Right forelimb (tissue), 1 donor: Measurements from ENCODE around the gene SMAD1.

Source experiments
- DNase-seq: peaks from one replicate; pipeline ENCODE4 v3.0.0-alpha.2; 2018

Gene SMAD1

DNA sequence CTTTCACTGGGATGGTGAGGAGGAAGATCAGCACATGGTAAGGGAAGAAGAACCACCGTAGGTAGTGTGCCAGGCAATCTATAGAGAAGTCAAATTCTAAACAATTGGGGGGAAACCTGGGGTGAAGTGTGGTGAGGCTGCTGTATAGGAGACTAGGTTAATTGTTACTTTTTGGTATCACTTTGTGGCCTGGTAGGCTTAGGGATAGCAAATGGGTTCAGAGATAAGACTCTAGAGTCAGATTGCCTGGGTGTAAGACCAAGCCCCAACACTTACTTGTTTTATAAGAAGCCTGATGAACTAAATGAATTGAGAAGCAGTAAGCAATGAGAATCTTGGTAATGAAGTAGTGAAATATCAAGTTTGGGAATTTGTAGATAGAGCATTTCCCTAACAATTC, 8.7 kb downstream of the SMAD1 start:
- DNase-seq, result no peak

GRCh38 chr4:145490796-145491195, 9.1 kb downstream of the SMAD1 start:
- DNase-seq, result no peak

DNA sequence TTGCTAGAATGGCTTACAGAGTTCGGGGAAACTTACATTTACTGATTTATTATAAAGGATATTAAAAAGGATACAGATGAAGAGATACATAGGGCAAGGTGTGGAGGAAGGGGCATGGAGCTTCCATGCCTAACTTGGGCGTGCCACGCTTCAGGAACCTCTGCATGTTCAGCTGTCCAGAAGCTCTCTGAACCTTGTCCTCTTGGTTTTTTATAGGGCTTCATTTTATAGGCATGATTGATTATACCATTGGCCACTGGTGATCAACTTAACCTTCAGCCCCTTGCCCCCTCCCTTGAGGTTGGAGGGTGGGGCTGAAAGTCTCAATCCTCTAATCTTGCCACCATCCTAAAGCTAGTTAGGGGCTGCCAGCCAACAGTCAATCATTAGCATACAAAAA, 10.7 kb downstream of the SMAD1 start:
- DNase-seq, result no peak

GRCh38 chr4:145493166-145493565, 11.5 kb downstream of the SMAD1 start:
- DNase-seq, result no peak

DNA sequence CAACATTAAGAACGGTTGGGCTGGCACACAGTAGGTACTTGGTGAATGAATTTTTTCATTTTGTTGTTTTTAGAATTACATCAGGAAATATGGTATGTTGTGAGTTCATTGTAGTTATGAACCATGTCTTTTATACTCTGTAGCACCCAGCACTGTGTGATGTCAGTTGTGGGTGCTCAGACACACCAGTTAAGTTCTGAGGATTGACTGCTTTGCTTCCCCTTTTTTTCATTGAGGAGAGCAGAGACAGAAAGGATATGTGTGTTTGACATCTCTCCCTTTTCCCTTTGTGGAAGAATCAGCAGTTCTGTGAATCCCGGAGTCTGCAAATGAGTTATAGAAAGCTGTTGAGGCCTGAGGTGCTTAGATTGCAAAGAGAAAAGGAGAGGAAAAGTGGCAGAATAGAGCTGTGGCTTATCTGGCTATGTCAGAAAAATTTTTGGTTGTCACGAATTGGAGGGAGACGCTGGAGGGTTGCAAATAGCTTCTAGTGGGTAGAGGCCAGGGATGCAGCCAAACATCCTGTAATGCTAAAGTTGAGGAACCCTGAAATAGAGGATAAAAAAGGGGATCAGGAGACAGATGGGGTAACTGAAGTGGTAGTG, 13.1 kb downstream of the SMAD1 start:
- no peak for DNase-seq

DNA sequence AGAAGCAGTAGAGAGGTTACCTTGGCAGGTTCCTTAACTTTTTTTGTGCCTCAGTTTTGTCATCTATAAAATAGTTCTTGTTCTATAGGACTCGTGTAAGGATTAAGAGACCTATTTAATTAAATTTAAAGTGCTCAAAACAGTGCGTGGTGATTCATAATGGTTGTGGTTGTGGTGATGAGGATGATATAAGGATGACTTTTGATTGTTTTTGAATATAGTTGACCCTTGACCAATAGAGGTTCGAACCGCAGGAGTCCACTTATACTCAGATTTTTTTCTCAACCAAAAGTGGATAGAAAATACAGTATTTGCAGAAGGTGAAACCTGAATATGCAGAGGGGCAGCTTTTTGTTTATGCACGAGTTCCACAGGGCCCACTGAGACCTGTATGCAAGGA, 14.6 kb downstream of the SMAD1 start:
- DNase-seq, result no peak

- no peak for DNase-seq
Observed at GRCh38 chr4:145497199-145498149, 15.8 kb downstream of the SMAD1 start.

DNA sequence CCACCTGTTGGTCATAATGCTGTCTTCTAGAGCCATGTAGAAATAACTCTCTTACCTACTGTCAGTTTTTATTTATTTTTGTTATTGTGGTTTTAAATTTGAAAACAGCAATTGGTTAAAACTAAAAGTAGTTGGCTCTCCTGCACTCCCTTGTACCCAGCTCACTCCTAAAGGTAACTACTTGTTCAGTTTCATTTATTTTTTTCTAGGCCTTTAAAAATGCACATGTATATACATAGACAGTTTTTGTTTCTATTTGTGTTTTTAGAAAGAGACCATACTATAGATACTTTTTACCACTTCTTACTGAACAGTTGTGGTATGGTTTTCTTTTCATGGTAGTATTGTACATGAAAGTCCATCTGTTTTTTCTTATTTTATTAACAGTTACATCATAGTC, 16.8 kb downstream of the SMAD1 start:
- no peak for DNase-seq

DNA sequence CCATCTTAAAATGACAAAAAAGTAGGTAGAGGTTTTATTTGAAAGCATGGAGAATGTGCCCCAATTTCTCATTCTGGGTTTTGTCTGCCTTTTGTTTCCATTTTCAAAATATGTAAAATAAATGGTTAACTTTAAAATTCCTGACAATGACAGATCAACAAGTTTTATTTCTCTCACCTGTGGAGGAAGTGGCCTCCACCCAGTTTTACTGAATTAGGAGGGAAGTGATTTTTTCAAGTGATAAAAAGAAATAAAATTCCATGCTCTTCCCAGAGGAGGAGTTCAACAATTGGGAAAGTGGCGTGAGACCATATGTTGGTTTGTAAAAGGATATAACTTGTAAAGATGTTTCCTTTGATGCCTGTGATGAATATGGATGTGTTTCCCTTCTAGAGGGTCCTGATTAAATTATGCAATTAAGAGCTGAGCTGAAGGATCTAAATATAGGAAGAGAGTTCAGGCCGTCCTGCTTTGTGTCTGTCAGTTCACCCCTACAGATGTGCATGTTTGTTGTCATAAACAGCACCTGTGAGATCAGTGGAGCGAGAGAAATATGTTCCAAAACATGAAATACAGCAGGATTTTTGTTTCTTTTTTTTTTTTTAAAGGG, 19.5 kb downstream of the SMAD1 start:
- DNase-seq, result no peak

DNA sequence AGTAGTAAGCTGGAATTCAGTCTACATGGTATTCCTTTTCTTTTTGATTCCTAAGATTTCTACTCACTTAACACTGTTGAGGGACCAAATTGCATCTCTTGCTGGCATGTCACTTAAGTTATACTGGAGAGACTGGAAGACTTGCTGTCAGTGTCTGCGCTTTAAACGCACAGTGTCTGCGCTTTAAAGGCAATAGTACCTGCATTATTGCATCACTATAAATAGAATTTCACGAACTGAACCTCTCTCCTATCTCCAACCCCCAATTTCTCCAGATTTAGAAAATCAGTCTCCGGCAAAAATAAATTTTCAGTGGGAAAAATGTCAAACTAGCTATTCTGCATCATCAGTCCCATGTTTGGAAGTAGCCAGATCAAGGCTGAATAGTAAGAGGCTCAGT, 21.2 kb downstream of the SMAD1 start:
- DNase-seq, result no peak

DNA sequence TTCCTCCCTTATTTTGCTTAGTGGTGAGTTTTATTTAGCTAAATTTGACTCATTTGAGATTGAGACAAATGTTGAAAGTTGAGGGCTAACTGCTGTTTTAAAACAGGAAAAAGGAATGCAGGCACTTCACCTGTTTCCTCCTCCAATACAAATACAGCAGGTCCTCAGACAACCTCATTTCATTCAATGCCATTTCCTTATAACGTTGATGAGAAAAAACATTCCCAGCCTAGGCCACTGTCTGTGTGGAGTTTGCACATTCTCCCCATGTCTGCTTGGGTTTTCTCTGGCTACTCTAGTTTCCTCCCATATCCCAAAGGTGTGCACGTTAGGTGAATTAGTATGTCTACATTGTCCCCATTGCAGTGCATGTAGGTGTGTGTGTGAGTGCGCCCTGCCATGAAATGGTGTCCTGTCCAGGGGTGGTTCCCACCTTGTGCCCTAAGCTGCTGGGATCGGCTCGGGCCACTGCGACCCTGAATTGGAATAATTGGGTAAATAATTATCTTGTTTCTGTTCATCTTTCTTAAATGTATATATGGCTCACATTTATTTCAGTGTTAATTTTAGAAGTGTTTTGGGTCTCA, 21.9 kb downstream of the SMAD1 start:
- DNase-seq, result no peak

DNA sequence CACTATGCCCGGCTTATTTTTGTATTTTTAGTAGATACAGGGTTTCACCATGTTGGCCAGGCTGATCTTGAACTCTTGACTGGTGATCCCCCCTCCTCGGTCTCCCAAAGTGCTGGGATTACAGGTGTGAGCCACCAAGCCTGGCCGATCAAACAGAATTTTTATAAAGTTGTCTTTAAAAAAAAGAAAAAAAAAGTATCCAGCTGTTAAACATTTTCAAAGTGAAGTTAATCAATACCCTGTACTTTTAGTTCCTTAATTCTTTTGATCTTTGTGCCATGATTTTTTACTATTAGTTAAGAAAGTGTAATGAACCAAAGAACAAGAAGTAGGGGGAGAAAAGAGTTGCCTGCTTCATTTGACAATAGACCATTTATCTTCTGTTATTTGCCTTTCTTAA, 24.3 kb downstream of the SMAD1 start:
- DNase-seq, result no peak

- no peak for DNase-seq
Observed at GRCh38 chr4:145507636-145508035, 26.0 kb downstream of the SMAD1 start.

DNA sequence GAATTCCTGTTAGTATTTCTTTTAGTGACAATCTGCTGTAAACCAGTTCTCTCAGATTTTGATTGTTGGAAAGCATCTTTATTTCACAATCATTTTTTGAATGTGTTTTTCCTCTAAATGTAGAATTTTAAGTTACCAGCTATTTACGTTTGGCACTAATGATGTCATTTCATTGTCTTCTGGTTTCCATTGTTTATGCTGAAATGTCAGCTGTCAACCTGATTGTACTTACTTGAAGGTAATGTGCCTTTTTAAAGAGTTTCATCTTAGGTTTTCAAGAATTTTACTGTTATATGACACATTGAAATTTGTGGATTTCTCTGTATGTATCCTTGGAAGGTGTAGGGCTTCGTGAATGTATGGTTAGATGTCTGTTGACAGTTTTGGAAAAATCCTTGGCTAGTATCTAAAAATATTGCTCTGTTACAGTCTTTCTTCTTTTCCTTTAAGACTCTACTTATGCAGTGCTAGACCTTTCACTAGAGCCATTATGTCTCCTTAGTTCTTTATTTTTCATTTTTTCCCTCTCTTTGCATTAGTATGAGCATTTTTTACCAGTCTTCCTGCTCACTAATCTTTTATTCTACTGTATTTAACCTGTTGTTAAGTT, 30.4 kb downstream of the SMAD1 start:
- no peak for DNase-seq

DNA sequence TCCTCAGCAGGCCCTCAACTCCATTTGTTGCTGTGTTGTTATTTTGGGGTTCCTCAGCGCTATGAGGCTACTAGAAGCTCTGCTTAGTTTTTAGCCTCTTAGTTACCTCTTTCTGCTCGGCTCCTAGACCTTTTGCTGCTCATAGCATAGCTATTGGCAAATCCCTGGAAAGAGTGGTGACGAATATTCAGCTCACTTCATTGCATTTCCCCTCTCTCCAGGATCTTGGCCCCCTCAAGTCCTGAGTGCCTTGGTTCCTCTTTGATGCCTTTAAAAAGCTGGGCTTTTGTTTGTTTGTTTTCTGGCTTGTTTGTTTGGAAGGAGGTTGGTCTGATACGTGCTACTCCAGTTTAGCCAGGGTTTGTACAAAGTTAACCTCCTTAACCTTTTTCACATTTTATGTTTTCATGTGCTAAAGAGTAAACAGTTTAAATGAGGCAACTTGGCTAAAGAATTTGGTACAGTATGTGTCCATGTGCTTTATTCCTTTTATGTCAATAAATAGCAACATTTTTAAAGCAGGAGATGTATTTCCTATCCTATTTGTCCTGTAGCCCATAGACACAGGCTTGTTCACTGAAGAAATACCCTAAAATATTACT, 31.5 kb downstream of the SMAD1 start:
- no peak for DNase-seq

GRCh38 chr4:145520172-145520571, 38.5 kb downstream of the SMAD1 start:
- DNase-seq, result no peak

- no peak for DNase-seq
Observed at GRCh38 chr4:145521282-145521681, 39.6 kb downstream of the SMAD1 start.

GRCh38 chr4:145523117-145523516, 41.5 kb downstream of the SMAD1 start:
- DNase-seq, result no peak

DNA sequence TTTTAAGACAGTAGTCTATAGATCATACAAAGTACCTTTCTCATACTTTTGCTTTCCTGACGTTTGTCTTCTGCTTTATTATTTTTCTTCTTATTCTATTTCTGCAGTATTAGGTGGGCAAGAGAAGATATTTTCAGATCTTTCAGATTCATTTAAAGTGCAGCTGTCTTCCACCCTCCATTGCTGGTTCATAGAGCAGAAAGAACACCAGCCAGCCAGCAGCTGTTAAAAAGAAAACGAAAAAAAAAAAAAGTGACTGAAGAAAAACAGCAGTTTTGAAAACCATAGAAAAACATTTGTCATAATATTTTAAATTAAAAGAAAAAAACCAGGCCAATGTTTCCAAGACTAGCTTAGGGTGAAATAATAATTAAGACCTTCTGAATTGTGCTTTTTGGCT, 42.9 kb downstream of the SMAD1 start:
- DNase-seq, result no peak

DNA sequence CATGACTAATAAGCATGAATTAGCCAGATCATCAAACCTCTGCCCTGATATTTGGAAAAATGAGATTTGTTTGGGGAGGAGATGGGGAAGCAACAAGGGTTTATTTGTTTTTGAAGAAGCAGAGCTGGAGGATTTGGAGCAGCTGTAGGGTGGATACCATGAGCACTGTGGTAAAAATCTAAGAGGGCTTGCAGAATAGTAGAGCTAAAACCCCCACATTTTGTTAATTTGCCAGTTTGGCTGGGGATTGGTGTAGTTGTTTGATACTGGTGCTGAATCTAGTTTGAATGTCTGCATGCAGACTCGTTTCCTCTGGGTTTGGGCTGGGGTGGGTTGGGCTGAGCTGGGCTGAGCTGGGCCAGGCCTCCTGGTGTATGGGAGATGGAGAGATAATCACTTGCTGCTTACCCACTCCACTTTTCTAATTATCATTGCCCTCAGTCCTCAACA, 43.7 kb downstream of the SMAD1 start:
- DNase-seq, result no peak

GRCh38 chr4:145527773-145528172, 46.1 kb downstream of the SMAD1 start:
- no peak for DNase-seq

DNA sequence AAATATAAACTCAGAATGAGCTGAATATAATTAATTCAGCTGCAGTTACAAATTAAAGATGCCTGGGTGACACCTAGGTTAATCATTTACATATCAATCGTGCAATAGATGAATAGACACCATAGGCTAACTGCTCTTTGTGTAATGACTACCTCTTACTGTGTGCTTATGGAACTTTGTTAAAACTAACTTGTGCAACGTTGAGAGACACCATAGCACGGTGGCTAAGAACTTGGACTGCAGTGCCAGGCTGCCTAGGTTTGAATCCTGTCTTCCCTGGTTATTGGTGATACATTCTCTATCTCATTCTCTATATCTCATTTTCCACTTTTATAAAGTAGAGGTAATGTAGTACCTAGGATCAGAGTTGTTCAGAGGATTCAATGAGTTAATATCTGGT, 46.9 kb downstream of the SMAD1 start:
- DNase-seq, result no peak

GRCh38 chr4:145530189-145530588, 48.5 kb downstream of the SMAD1 start:
- no peak for DNase-seq
